ENCODE measurements around the gene KIAA1958. TPM values are rescaled to one million over a fixed set of nuclear protein-coding genes. Genes with fewer than 3 reads are reported as not detected.

The KIAA1958 gene
- total and polyA plus RNA-seq, 2 of the 4 experiments (the other 2 are of a cell fraction), result 0.65 to 1.8 TPM

- Histone ChIP-seq H3K79me1 (ENCODE audit: low read depth in 1 of 2, low read length in 2 of 2) (no peaks in the 10 kb centered on the region), H3K14ac (replicated peaks; ENCODE audit: low read depth, low read length) (no peak overlapping the region), H3K4me3 (ENCODE audit: insufficient read depth, low read depth, low read length) (no peak overlapping the region), H2AK9ac (replicated peaks; ENCODE audit: low read depth, low read length, poor library complexity) (no peak overlapping the region), H2BK15ac (ENCODE audit: low read depth, low read length) (no peak overlapping the region), H3K18ac (ENCODE audit: low read depth, low read length) (no peak overlapping the region), H3K9me3 (ENCODE audit: control insufficient read depth, insufficient read depth, low read length) (no peaks in the 10 kb centered on the region), H3K9ac (ENCODE audit: low read depth, low read length) (no peak overlapping the region), H3K27me3 (ENCODE audit: control insufficient read depth, insufficient read depth, low read length) (no peaks in the 10 kb centered on the region), H3K9me1 (ENCODE audit: insufficient read depth, low read length) (no peaks in the 10 kb centered on the region), H3K4ac (ENCODE audit: low read depth, low read length) (no peak overlapping the region), H3K4me2 (ENCODE audit: low read depth, low read length) (no peak overlapping the region), H3K4me1 (ENCODE audit: control insufficient read depth, insufficient read depth, low read length) (no peaks in the 10 kb centered on the region), H2BK120ac (ENCODE audit: low read depth, low read length) (no peak overlapping the region), H2BK5ac (ENCODE audit: low read depth, low read length, poor library complexity, severe bottlenecking) (no peak overlapping the region), H2BK20ac (ENCODE audit: low read depth, low read length) (no peak overlapping the region), H2AFZ (replicated peaks; ENCODE audit: low read length, poor library complexity) (no peak overlapping the region), H3K23ac (ENCODE audit: low read depth, low read length) (no peak overlapping the region), H2AK5ac (ENCODE audit: low read depth, low read length) (no peak overlapping the region), H4K8ac (ENCODE audit: low read depth in 2 of 2, low read length in 2 of 2) (no peak overlapping the region), H4K5ac (ENCODE audit: low read depth, low read length) (no peak overlapping the region), H3K27ac (ENCODE audit: insufficient read depth, low read length) (no peak overlapping the region), H3K56ac (ENCODE audit: extremely low read depth, insufficient read depth, low read length) (no peak overlapping the region), H4K20me1 (ENCODE audit: insufficient read depth, low read length) (no peaks in the 10 kb centered on the region), H3K36me3 (ENCODE audit: control insufficient read depth, insufficient read depth, low read length) (no peaks in the 10 kb centered on the region), H4K91ac (ENCODE audit: insufficient read depth, low read depth, low read length) (no peak overlapping the region)
- 96% methylated on average over 4 of the region's 8 CpGs; no CpG with 5 or more reads in 1 of the 2 experiments for WGBS, 2 experiments (ENCODE audit: extremely low coverage in 2 of 2, insufficient read length in 1 of 2)
- ChIA-PET CTCF (no interaction called here), POLR2A (ENCODE audit: unreplicated experiment) (no interaction called here)
- no peak for ATAC-seq (ENCODE audit: low read depth)
- BruUV-seq (replicated peaks), result no TSS peak
- in situ Hi-C loops (cut with MboI; ENCODE audit: low sequenced_read_pairs), result no loop called here
- TF ChIP-seq MAFK (IDR thresholded peaks at IDR 0.05; ENCODE audit: low read depth, low read length) (no peak), USF2 (IDR thresholded peaks at IDR 0.05; ENCODE audit: low read depth, low read length) (no peak), MXI1 (IDR thresholded peaks at IDR 0.05; ENCODE audit: borderline replicate concordance, low read depth, low read length) (no peak), CHD1 (IDR thresholded peaks at IDR 0.05; ENCODE audit: low read depth, low read length) (no peak), RCOR1 (IDR thresholded peaks at IDR 0.05; ENCODE audit: insufficient replicate concordance, low read length) (no peak), FOS (IDR thresholded peaks at IDR 0.05; ENCODE audit: low read depth, low read length) (no peak), RAD21 (IDR thresholded peaks at IDR 0.05; ENCODE audit: low read length) (no peak), NFE2L2 (IDR thresholded peaks at IDR 0.05; ENCODE audit: low read depth, low read length) (no peak), POLR2A (IDR thresholded peaks at IDR 0.05; ENCODE audit: low read depth, low read length) (no peak), MAZ (IDR thresholded peaks at IDR 0.05; ENCODE audit: borderline replicate concordance, low read depth, low read length) (no peak), RFX5 (IDR thresholded peaks at IDR 0.05; ENCODE audit: low read depth, low read length) (no peak), CTCF (conservative IDR thresholded peaks at IDR 0.05; ENCODE audit: low read depth, low read length) (no peak), BHLHE40 (IDR thresholded peaks at IDR 0.05; ENCODE audit: low read depth, low read length) (no peak), SMC3 (IDR thresholded peaks at IDR 0.05; ENCODE audit: low read depth, low read length) (no peak), CEBPB (IDR thresholded peaks at IDR 0.05; ENCODE audit: low read depth, low read length) (no peak), ELK1 (IDR thresholded peaks at IDR 0.05; ENCODE audit: borderline replicate concordance, low read depth, low read length) (no peak)
- no peak for DNase-seq
- intact Hi-C loops (cut with micrococcal nuclease), result no loop called here
- dilution Hi-C loops (cut with HindIII; ENCODE audit: low sequenced_read_pairs, unreplicated experiment), result no loop called here
Observed at GRCh38 chr9:112501287-112501686, 14.7 kb downstream of the KIAA1958 start.
